Measurements from ENCODE around the gene TMEM269. TPM values are rescaled to one million over a fixed set of nuclear protein-coding genes. Genes with fewer than 3 reads are reported as not detected.

TMEM269 gene
- total and polyA plus RNA-seq, 7 donors = 0.04 TPM; not detected in 6

GRCh38 chr1:42739753-42740700 lies 44.8 kb upstream of the TMEM269 start, which contains the start of gene CLDN19:
CLDN19 (minus strand) TSS chr1:42740236; CDS start chr1:42740063, 173 bp downstream.
- H3K9me3 ChIP-seq = no peaks in the 10 kb centered on the region
- H3K4me3 ChIP-seq = no peak within 1 kb of the TSS
- H3K36me3 ChIP-seq = no peaks in the 10 kb centered on the region
- no peaks in the 10 kb centered on the region for H3K4me1 ChIP-seq
- H3K27me3 ChIP-seq = no peaks in the 10 kb centered on the region
- no peak for TF ChIP-seq POLR2AphosphoS5 (IDR thresholded peaks at IDR 0.05)
- TF ChIP-seq EP300 (IDR thresholded peaks at IDR 0.05) = no peak
- TF ChIP-seq CTCF (IDR thresholded peaks at IDR 0.05) = no peak
- TF ChIP-seq POLR2A (IDR thresholded peaks at IDR 0.05) = no peak
- 65 to 76% methylated on average over 27 of the region's 27 CpGs for WGBS, 2 donors
- H3K27ac ChIP-seq = no peak within 1 kb of the TSS
- no peak for DNase-seq
- intact Hi-C loops (cut with DNase I) = loop anchor here (10.0 kb wide), 1 partner anchor 165 kb away; no protein-coding TSS in a partner anchor

- intact Hi-C loops (cut with DNase I) = loop anchor here (10.0 kb wide), 1 partner anchor 166 kb away; no protein-coding TSS in a partner anchor
- 84 to 86% methylated on average over 19 of the region's 19 CpGs for WGBS, 2 donors
- Histone ChIP-seq H3K36me3 (peaks cover 0 to 7% (median 2%) of the 10 kb centered on the region in 4 donors), H3K27me3 (no peaks in the 10 kb centered on the region), H3K9me3 (no peaks in the 10 kb centered on the region), H3K4me1 (no peaks in the 10 kb centered on the region), H3K4me3 (no peak overlapping the region), H3K27ac (no peak overlapping the region)
- DNase-seq = no peak
- TF ChIP-seq POLR2A (IDR thresholded peaks at IDR 0.05) (no peak), POLR2AphosphoS5 (IDR thresholded peaks at IDR 0.05) (no peak), CTCF (IDR thresholded peaks at IDR 0.05) (no peak), EP300 (IDR thresholded peaks at IDR 0.05) (no peak)
Observed at GRCh38 chr1:42740851-42741580, 43.8 kb upstream of the TMEM269 start.

- peaks cover 0 to 14% (median 6%) of the 10 kb centered on the region in 4 donors for H3K36me3 ChIP-seq
- no peaks in the 10 kb centered on the region for H3K9me3 ChIP-seq
- no peak overlapping the region for H3K27ac ChIP-seq
- no peak for TF ChIP-seq EP300 (IDR thresholded peaks at IDR 0.05)
- TF ChIP-seq POLR2AphosphoS5 (IDR thresholded peaks at IDR 0.05) = no peak
- no peak for TF ChIP-seq POLR2A (IDR thresholded peaks at IDR 0.05)
- TF ChIP-seq CTCF (IDR thresholded peaks at IDR 0.05) = no peak
- no peak for DNase-seq
- H3K27me3 ChIP-seq = no peaks in the 10 kb centered on the region
- H3K4me1 ChIP-seq = no peaks in the 10 kb centered on the region
- H3K4me3 ChIP-seq = no peak overlapping the region
- WGBS, 2 donors = 91 to 93% methylated on average over 4 of the region's 4 CpGs
- intact Hi-C loops (cut with DNase I) = loop anchor here (10.0 kb wide), 1 partner anchor 167 kb away; no protein-coding TSS in a partner anchor
Observed at GRCh38 chr1:42741706-42742105, 43.1 kb upstream of the TMEM269 start.

- TF ChIP-seq POLR2AphosphoS5 (IDR thresholded peaks at IDR 0.05) (no peak), CTCF (IDR thresholded peaks at IDR 0.05) (no peak), POLR2A (IDR thresholded peaks at IDR 0.05) (no peak)
- Histone ChIP-seq H3K27me3 (no peaks in the 10 kb centered on the region), H3K36me3 (peaks cover 0 to 18% (median 6%) of the 10 kb centered on the region in 4 donors), H3K27ac (no peak overlapping the region), H3K4me1 (no peaks in the 10 kb centered on the region), H3K9me3 (no peaks in the 10 kb centered on the region), H3K4me3 (no peak overlapping the region)
- DNase-seq = no peak
- intact Hi-C loops (cut with DNase I) = loop anchor here (10.0 kb wide), 1 partner anchor 167 kb away; no protein-coding TSS in a partner anchor
- 92 to 95% methylated on average over 8 of the region's 8 CpGs for WGBS, 2 donors
Observed at GRCh38 chr1:42742141-42742540, 42.6 kb upstream of the TMEM269 start.
